SK-N-SH treated with all-trans-retinoic acid at 6 μM for 48 hours (cell line): ENCODE measurements around the gene RABGAP1.

Experiments used
- ARNTL ChIP-seq: fragments of 450-650 bp; formaldehyde crosslinking; IDR thresholded peaks from 2 replicates; pipeline ENCODE4 v1.5.0; 2020; ENCODE audit warnings: low read depth, mild to moderate bottlenecking, moderate library complexity, borderline replicate concordance
- CSDC2 ChIP-seq: fragments of 250-450 bp; sonication (Bioruptor Pico); IDR thresholded peaks from 2 replicates; pipeline ENCODE4 v1.5.0; 2020; ENCODE audit warnings: mild to moderate bottlenecking, moderate library complexity
- ISL1 ChIP-seq: fragments of 250-450 bp; sonication (Bioruptor Pico); IDR thresholded peaks from 2 replicates; pipeline ENCODE4 v2.1.2; 2022; ENCODE audit warnings: mild to moderate bottlenecking, moderate library complexity
- RARB ChIP-seq: fragments of 250-450 bp; sonication (Bioruptor Pico); IDR thresholded peaks from 2 replicates; pipeline ENCODE4 v1.8.0; 2021; ENCODE audit warnings: mild to moderate bottlenecking, moderate library complexity
- SNAI2 ChIP-seq: fragments of 250-450 bp; sonication (Bioruptor Pico); IDR thresholded peaks from 2 replicates; pipeline ENCODE4 v1.5.0; 2020; ENCODE audit warnings: mild to moderate bottlenecking, moderate library complexity
- ZC3H10 ChIP-seq: fragments of 250-450 bp; sonication (Bioruptor Pico); IDR thresholded peaks from 2 replicates; pipeline ENCODE4 v1.5.1; 2021; ENCODE audit warnings: mild to moderate bottlenecking, moderate library complexity
- ZFP3 ChIP-seq: fragments of 250-450 bp; sonication (Bioruptor Pico); IDR thresholded peaks from 2 replicates; pipeline ENCODE4 v1.5.0; 2020; ENCODE audit warnings: mild to moderate bottlenecking, moderate library complexity
- ZFP30 ChIP-seq: fragments of 450-650 bp; formaldehyde crosslinking; IDR thresholded peaks from 2 replicates; pipeline ENCODE4 v1.5.0; 2022; ENCODE audit warnings: mild to moderate bottlenecking, moderate library complexity
- ZNF70 ChIP-seq: fragments of 450-650 bp; formaldehyde crosslinking; IDR thresholded peaks from 2 replicates; pipeline ENCODE4 v1.5.0; 2020; ENCODE audit warnings: mild to moderate bottlenecking, moderate library complexity
- TF ChIP-seq, protein P1 (sequence below): fragments of 250-450 bp; sonication (Bioruptor Pico); IDR thresholded peaks from 2 replicates; pipeline ENCODE4 v1.5.1; 2020; ENCODE audit warnings: low read depth, mild to moderate bottlenecking, moderate library complexity
- TF ChIP-seq, protein P2 (sequence below): fragments of 250-450 bp; sonication (Bioruptor Pico); IDR thresholded peaks from 2 replicates; pipeline ENCODE4 v1.8.0; 2020; ENCODE audit warnings: mild to moderate bottlenecking, moderate library complexity, borderline replicate concordance

DNA sequence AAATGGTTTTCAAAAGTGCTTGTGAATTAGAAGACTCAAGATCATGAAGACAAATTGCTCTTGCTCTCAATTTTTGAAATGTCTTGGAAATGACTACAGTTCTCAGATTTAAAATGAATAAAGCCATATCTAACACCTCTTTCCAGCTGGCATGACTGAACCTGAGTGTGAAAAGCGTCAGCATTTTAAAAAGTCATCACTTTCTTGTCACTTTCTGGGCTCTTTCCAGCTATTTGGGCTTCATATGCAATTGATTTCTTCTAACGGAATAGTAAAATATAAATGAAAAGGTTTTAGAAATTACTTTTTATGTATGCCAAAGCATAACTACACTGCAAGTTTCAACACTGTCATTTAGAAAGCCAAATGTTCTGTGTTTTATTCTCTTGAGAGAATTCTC lies 95.0 kb downstream of the RABGAP1 start:
- TF ChIP-seq RARB (CRISPR knock-in tag), result no peak
- TF ChIP-seq, protein P1, sequence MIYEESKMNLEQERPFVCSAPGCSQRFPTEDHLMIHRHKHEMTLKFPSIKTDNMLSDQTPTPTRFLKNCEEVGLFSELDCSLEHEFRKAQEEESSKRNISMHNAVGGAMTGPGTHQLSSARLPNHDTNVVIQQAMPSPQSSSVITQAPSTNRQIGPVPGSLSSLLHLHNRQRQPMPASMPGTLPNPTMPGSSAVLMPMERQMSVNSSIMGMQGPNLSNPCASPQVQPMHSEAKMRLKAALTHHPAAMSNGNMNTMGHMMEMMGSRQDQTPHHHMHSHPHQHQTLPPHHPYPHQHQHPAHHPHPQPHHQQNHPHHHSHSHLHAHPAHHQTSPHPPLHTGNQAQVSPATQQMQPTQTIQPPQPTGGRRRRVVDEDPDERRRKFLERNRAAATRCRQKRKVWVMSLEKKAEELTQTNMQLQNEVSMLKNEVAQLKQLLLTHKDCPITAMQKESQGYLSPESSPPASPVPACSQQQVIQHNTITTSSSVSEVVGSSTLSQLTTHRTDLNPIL, result no peak
- no peak for TF ChIP-seq SNAI2 (CRISPR knock-in tag)
- TF ChIP-seq CSDC2 (CRISPR knock-in tag), result no peak
- TF ChIP-seq ZFP3 (CRISPR knock-in tag), result no peak
- no peak for TF ChIP-seq ZC3H10 (CRISPR knock-in tag)
- TF ChIP-seq, protein P2, sequence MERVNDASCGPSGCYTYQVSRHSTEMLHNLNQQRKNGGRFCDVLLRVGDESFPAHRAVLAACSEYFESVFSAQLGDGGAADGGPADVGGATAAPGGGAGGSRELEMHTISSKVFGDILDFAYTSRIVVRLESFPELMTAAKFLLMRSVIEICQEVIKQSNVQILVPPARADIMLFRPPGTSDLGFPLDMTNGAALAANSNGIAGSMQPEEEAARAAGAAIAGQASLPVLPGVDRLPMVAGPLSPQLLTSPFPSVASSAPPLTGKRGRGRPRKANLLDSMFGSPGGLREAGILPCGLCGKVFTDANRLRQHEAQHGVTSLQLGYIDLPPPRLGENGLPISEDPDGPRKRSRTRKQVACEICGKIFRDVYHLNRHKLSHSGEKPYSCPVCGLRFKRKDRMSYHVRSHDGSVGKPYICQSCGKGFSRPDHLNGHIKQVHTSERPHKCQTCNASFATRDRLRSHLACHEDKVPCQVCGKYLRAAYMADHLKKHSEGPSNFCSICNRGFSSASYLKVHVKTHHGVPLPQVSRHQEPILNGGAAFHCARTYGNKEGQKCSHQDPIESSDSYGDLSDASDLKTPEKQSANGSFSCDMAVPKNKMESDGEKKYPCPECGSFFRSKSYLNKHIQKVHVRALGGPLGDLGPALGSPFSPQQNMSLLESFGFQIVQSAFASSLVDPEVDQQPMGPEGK, result no peak
- no peak for TF ChIP-seq ZFP30 (CRISPR knock-in tag)
- no peak for TF ChIP-seq ISL1 (CRISPR knock-in tag)
- no peak for TF ChIP-seq ZNF70
- TF ChIP-seq ARNTL (CRISPR knock-in tag), result no peak
